ENCODE measurements around the gene TFR2. TPM values are rescaled to one million over a fixed set of nuclear protein-coding genes. Genes with fewer than 3 reads are reported as not detected.

TFR2 gene
- total and polyA plus RNA-seq, 2 donors (not counting 3 experiments of a cell fraction or from before 2014, with no cell fraction given), result 0.37 to 0.60 TPM

DNA sequence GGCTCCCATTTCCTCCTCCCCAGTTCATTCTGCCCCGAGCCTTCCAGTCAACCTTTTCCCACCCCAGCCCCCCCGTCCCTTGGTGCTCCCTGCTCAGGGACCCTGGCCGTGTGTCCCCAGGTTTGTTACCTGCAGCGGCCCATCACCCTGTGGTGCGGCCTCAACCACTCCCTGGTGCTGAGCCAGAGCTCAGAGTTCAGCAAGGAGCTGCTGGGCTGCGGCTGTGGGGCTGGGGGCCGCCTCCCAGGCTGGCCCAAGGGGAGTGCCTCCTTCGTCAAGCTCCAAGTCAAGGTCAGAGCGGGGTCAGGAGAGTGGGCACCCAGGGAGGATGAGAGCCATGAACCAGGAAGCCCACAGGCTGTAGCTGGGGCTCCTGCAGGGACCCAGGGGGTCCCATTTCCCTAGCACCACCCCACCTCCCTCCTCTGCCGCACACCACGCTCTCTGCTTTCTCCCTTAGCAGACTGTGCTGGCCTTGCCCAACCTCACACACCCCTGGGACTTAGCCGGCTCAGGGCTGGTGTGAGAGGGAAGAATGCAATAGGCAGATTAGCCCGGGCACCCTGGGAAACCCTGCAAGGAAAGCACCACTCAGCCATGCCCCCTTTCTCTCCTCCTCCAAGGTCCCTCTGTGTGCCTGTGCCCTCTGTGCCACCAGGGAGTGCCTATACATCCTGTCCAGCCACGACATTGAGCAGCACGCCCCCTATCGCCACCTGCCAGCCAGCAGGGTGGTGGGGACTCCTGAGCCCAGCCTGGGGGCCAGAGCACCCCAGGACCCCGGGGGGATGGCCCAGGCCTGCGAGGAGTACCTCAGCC is 41.2 kb downstream of the TFR2 start:
- Histone ChIP-seq H3K27ac (ENCODE audit: insufficient read depth, low read depth, low read length) (no peak overlapping the region), H3K4me3 (replicated peaks in 1 of 3; ENCODE audit: insufficient read depth in 1 of 3, low read depth in 1 of 3, low read length in 3 of 3) (no peak overlapping the region), H3K79me2 (ENCODE audit: control insufficient read depth, insufficient read depth, low read length) (no peaks in the 10 kb centered on the region), H3K36me3 (ENCODE audit: control insufficient read depth in 2 of 2, extremely low read depth in 1 of 2, insufficient read depth in 2 of 2, low read length in 2 of 2) (no peaks in the 10 kb centered on the region), H3K4me1 (ENCODE audit: control insufficient read depth, extremely low read depth, insufficient read depth, low read length) (peaks cover 14% of the 10 kb centered on the region), H3K27me3 (ENCODE audit: control insufficient read depth in 2 of 2, insufficient read depth in 2 of 2, low read length in 2 of 2) (peaks cover 0 to 2% of the 10 kb centered on the region in 2 experiments), H3K9me3 (replicated peaks; ENCODE audit: control insufficient read depth, insufficient read depth, low read length) (no peaks in the 10 kb centered on the region), H3K9ac (replicated peaks; ENCODE audit: extremely low read depth, insufficient read depth, low read length) (no peak overlapping the region), H3K9me1 (replicated peaks; ENCODE audit: control insufficient read depth, extremely low read depth, insufficient read depth, low read length) (no peaks in the 10 kb centered on the region), H2AFZ (ENCODE audit: low read depth, low read length) (no peak overlapping the region), H4K20me1 (replicated peaks; ENCODE audit: control insufficient read depth, extremely low read depth, insufficient read depth, low read length) (no peaks in the 10 kb centered on the region), H3K4me2 (ENCODE audit: insufficient read depth, low read length) (no peak overlapping the region)
- ChIA-PET CTCF (interaction anchor here (0.7 kb wide), 1 partner anchor 11 kb away, joined by 3 read pairs; no protein-coding TSS in a partner anchor), POLR2A (no interaction called here)
- FAIRE-seq, result no peak
- DNase-seq (ENCODE audit: low read depth, low spot score), result no peak
- intact Hi-C loops (cut with micrococcal nuclease) (no loop called here), dilution Hi-C loops (cut with MboI; ENCODE audit: extremely low pct_ligation_motif_present, low sequenced_read_pairs) (no loop called here)
- no peak for TF ChIP-seq EZH2 (IDR thresholded peaks at IDR 0.05; ENCODE audit: borderline replicate concordance, low read depth, low read length, severe bottlenecking)
- no peak for TF ChIP-seq GATA2 (IDR thresholded peaks at IDR 0.05; ENCODE audit: insufficient read depth, insufficient read length, low read depth, low read length)
- TF ChIP-seq JUN (IDR thresholded peaks at IDR 0.05; ENCODE audit: borderline replicate concordance, insufficient read depth, insufficient read length, low read depth), result no peak
- TF ChIP-seq MYC (IDR thresholded peaks at IDR 0.05; ENCODE audit: low read depth, low read length), result no peak
- TF ChIP-seq POLR2AphosphoS5 (IDR thresholded peaks at IDR 0.05; ENCODE audit: insufficient read depth, low read depth, low read length), result no peak
- TF ChIP-seq, protein P1, sequence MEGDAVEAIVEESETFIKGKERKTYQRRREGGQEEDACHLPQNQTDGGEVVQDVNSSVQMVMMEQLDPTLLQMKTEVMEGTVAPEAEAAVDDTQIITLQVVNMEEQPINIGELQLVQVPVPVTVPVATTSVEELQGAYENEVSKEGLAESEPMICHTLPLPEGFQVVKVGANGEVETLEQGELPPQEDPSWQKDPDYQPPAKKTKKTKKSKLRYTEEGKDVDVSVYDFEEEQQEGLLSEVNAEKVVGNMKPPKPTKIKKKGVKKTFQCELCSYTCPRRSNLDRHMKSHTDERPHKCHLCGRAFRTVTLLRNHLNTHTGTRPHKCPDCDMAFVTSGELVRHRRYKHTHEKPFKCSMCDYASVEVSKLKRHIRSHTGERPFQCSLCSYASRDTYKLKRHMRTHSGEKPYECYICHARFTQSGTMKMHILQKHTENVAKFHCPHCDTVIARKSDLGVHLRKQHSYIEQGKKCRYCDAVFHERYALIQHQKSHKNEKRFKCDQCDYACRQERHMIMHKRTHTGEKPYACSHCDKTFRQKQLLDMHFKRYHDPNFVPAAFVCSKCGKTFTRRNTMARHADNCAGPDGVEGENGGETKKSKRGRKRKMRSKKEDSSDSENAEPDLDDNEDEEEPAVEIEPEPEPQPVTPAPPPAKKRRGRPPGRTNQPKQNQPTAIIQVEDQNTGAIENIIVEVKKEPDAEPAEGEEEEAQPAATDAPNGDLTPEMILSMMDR (IDR thresholded peaks at IDR 0.05; ENCODE audit: extremely low read depth in 1 of 2, insufficient read depth in 1 of 2, low read depth in 1 of 2, low read length in 2 of 2), result no peak
- no TSS peak for BruUV-seq (replicated peaks)
